ENCODE results near the gene CLEC17A. TPM values are rescaled to one million over a fixed set of nuclear protein-coding genes. Genes with fewer than 3 reads are reported as not detected.

Gene CLEC17A
- total and polyA plus RNA-seq, 5 donors from 2014 or later = 0.25 TPM; not detected in 4

GRCh38 chr19:14566712-14567077 lies 16.2 kb upstream of the CLEC17A start:
- Histone ChIP-seq H3K9me3 (ENCODE audit: control insufficient read depth in 2 of 2, low read length in 2 of 2) (no peaks in the 10 kb centered on the region), H3K4me3 (ENCODE audit: low read depth, low read length) (no peak overlapping the region), H3K4me1 (ENCODE audit: control insufficient read depth, insufficient read depth, low read length, poor library complexity, severe bottlenecking) (peaks cover 14% of the 10 kb centered on the region), H3K27me3 (ENCODE audit: control insufficient read depth, insufficient read depth, low read length) (no peaks in the 10 kb centered on the region), H3K27ac (ENCODE audit: insufficient read depth, low read length, poor library complexity, severe bottlenecking) (no peak overlapping the region), H3K36me3 (ENCODE audit: control insufficient read depth, insufficient read depth, low read length) (peaks cover 23% of the 10 kb centered on the region)
- Mint-ChIP-seq H3K9me3 (no peaks in the 10 kb centered on the region), H3K4me3 (peak overlapping the region in 1 of 4 donors; percentile 41), H3K27ac (no peak overlapping the region), H3K27me3 (no peaks in the 10 kb centered on the region), H3K36me3 (peaks cover 5% of the 10 kb centered on the region), H3K4me1 (peaks cover 2 to 42% (median 18%) of the 10 kb centered on the region in 4 donors)
- no peak for ATAC-seq (ENCODE audit: low read depth in 2 of 2)
- DNase-seq = no peak

- H3K27ac ChIP-seq (ENCODE audit: insufficient read depth, low read length, poor library complexity, severe bottlenecking) = no peak overlapping the region
- Mint-ChIP-seq H3K36me3 (peaks cover 7% of the 10 kb centered on the region), H3K9me3 (no peaks in the 10 kb centered on the region), H3K4me1 (peaks cover 6 to 46% (median 20%) of the 10 kb centered on the region in 4 donors), H3K4me3 (peak overlapping the region in 1 of 4 donors; percentile 41), H3K27me3 (no peaks in the 10 kb centered on the region), H3K27ac (peak overlapping the region in 1 of 3 donors; percentile 48)
- peaks cover 15% of the 10 kb centered on the region for H3K4me1 ChIP-seq (ENCODE audit: control insufficient read depth, insufficient read depth, low read length, poor library complexity, severe bottlenecking)
- ATAC-seq (ENCODE audit: low read depth in 2 of 2) (no peak), DNase-seq (no peak)
- H3K9me3 ChIP-seq (ENCODE audit: control insufficient read depth in 2 of 2, low read length in 2 of 2) = no peaks in the 10 kb centered on the region
- H3K27me3 ChIP-seq (ENCODE audit: control insufficient read depth, insufficient read depth, low read length) = no peaks in the 10 kb centered on the region
- H3K36me3 ChIP-seq (ENCODE audit: control insufficient read depth, insufficient read depth, low read length) = peaks cover 23% of the 10 kb centered on the region
- H3K4me3 ChIP-seq (ENCODE audit: low read depth, low read length) = no peak overlapping the region
Measured at GRCh38 chr19:14567079-14567478, 15.8 kb upstream of the CLEC17A start.

GRCh38 chr19:14570864-14571527 lies 11.9 kb upstream of the CLEC17A start:
- H3K27me3 Mint-ChIP-seq = no peaks in the 10 kb centered on the region
- peaks cover 13 to 51% (median 26%) of the 10 kb centered on the region in 4 donors for H3K4me1 Mint-ChIP-seq
- H3K9me3 Mint-ChIP-seq = peaks cover 0 to 2% (median 0%) of the 10 kb centered on the region in 7 donors
- H3K27me3 ChIP-seq (ENCODE audit: control insufficient read depth, insufficient read depth, low read length) = no peaks in the 10 kb centered on the region
- H3K27ac ChIP-seq (ENCODE audit: insufficient read depth, low read length, poor library complexity, severe bottlenecking) = peak overlapping the region; percentile 60
- peaks cover 4% of the 10 kb centered on the region for H3K36me3 Mint-ChIP-seq
- H3K4me3 Mint-ChIP-seq = peak overlapping the region; percentile 94 to 98 (median 96)
- H3K36me3 ChIP-seq (ENCODE audit: control insufficient read depth, insufficient read depth, low read length) = peaks cover 9% of the 10 kb centered on the region
- H3K9me3 ChIP-seq (ENCODE audit: control insufficient read depth in 2 of 2, low read length in 2 of 2) = no peaks in the 10 kb centered on the region
- no peak for ATAC-seq (ENCODE audit: low read depth in 2 of 2)
- peak overlapping the region; percentile 93 to 94 (median 94) for H3K27ac Mint-ChIP-seq
- H3K4me1 ChIP-seq (ENCODE audit: control insufficient read depth, insufficient read depth, low read length, poor library complexity, severe bottlenecking) = peaks cover 24% of the 10 kb centered on the region
- H3K4me3 ChIP-seq (ENCODE audit: low read depth, low read length) = peak overlapping the region; percentile 80
- DNase-seq = no peak

GRCh38 chr19:14571695-14572490 lies 11.0 kb upstream of the CLEC17A start, which contains the start of gene NDUFB7:
Gene NDUFB7, minus strand, starts transcription at chr19:14572066. Its CDS starts 66 bp downstream, at chr19:14572000.
- peak; percentile 94 to 96 for ATAC-seq (ENCODE audit: low read depth in 2 of 2)
- H3K4me3 ChIP-seq (ENCODE audit: low read depth, low read length) = peak within 1 kb of the TSS; percentile 80
- H3K27ac ChIP-seq (ENCODE audit: insufficient read depth, low read length, poor library complexity, severe bottlenecking) = peak within 1 kb of the TSS; percentile 60
- no peaks in the 10 kb centered on the region for H3K9me3 ChIP-seq (ENCODE audit: control insufficient read depth in 2 of 2, low read length in 2 of 2)
- DNase-seq = peak; percentile 84 to 95 (median 90)
- H3K27me3 Mint-ChIP-seq = no peaks in the 10 kb centered on the region
- peaks cover 8% of the 10 kb centered on the region for H3K36me3 ChIP-seq (ENCODE audit: control insufficient read depth, insufficient read depth, low read length)
- peak within 1 kb of the TSS; percentile 94 to 98 (median 96) for H3K4me3 Mint-ChIP-seq
- H3K4me1 ChIP-seq (ENCODE audit: control insufficient read depth, insufficient read depth, low read length, poor library complexity, severe bottlenecking) = peaks cover 24% of the 10 kb centered on the region
- no peaks in the 10 kb centered on the region for H3K27me3 ChIP-seq (ENCODE audit: control insufficient read depth, insufficient read depth, low read length)
- H3K9me3 Mint-ChIP-seq = peaks cover 0 to 2% (median 0%) of the 10 kb centered on the region in 7 donors
- peaks cover 13 to 49% (median 26%) of the 10 kb centered on the region in 4 donors for H3K4me1 Mint-ChIP-seq
- H3K36me3 Mint-ChIP-seq = peaks cover 4% of the 10 kb centered on the region
- peak within 1 kb of the TSS; percentile 93 to 94 (median 94) for H3K27ac Mint-ChIP-seq

- Histone ChIP-seq H3K4me3 (ENCODE audit: low read depth, low read length) (no peak overlapping the region), H3K4me1 (ENCODE audit: control insufficient read depth, insufficient read depth, low read length, poor library complexity, severe bottlenecking) (peaks cover 22% of the 10 kb centered on the region), H3K27me3 (ENCODE audit: control insufficient read depth, insufficient read depth, low read length) (no peaks in the 10 kb centered on the region), H3K9me3 (ENCODE audit: control insufficient read depth in 2 of 2, low read length in 2 of 2) (no peaks in the 10 kb centered on the region), H3K27ac (ENCODE audit: insufficient read depth, low read length, poor library complexity, severe bottlenecking) (no peak overlapping the region), H3K36me3 (ENCODE audit: control insufficient read depth, insufficient read depth, low read length) (no peaks in the 10 kb centered on the region)
- Mint-ChIP-seq H3K9me3 (peaks cover 0 to 2% (median 0%) of the 10 kb centered on the region in 7 donors), H3K27ac (peak overlapping the region in 1 of 3 donors; percentile 44), H3K4me1 (peaks cover 7 to 24% (median 15%) of the 10 kb centered on the region in 4 donors), H3K4me3 (peak overlapping the region in 1 of 4 donors; percentile 15), H3K27me3 (no peaks in the 10 kb centered on the region), H3K36me3 (peaks cover 4% of the 10 kb centered on the region)
- ATAC-seq (ENCODE audit: low read depth in 2 of 2) (no peak), DNase-seq (no peak)
Measured at GRCh38 chr19:14575428-14575980, 7.4 kb upstream of the CLEC17A start.

- Histone ChIP-seq H3K27ac (ENCODE audit: insufficient read depth, low read length, poor library complexity, severe bottlenecking) (no peak overlapping the region), H3K4me1 (ENCODE audit: control insufficient read depth, insufficient read depth, low read length, poor library complexity, severe bottlenecking) (peaks cover 14% of the 10 kb centered on the region), H3K36me3 (ENCODE audit: control insufficient read depth, insufficient read depth, low read length) (no peaks in the 10 kb centered on the region), H3K9me3 (ENCODE audit: control insufficient read depth in 2 of 2, low read length in 2 of 2) (no peaks in the 10 kb centered on the region), H3K27me3 (ENCODE audit: control insufficient read depth, insufficient read depth, low read length) (no peaks in the 10 kb centered on the region), H3K4me3 (ENCODE audit: low read depth, low read length) (no peak overlapping the region)
- Mint-ChIP-seq H3K9me3 (peaks cover 0 to 2% (median 0%) of the 10 kb centered on the region in 7 donors), H3K36me3 (peaks cover 4% of the 10 kb centered on the region), H3K4me1 (peaks cover 5 to 17% (median 15%) of the 10 kb centered on the region in 4 donors), H3K27me3 (no peaks in the 10 kb centered on the region), H3K27ac (no peak overlapping the region), H3K4me3 (no peak overlapping the region)
- ATAC-seq (ENCODE audit: low read depth in 2 of 2) (no peak), DNase-seq (no peak)
Measured at GRCh38 chr19:14576363-14576762, 6.5 kb upstream of the CLEC17A start.

- Histone ChIP-seq H3K27ac (ENCODE audit: insufficient read depth, low read length, poor library complexity, severe bottlenecking) (no peak overlapping the region), H3K4me1 (ENCODE audit: control insufficient read depth, insufficient read depth, low read length, poor library complexity, severe bottlenecking) (peaks cover 7% of the 10 kb centered on the region), H3K27me3 (ENCODE audit: control insufficient read depth, insufficient read depth, low read length) (no peaks in the 10 kb centered on the region), H3K9me3 (ENCODE audit: control insufficient read depth in 2 of 2, low read length in 2 of 2) (no peaks in the 10 kb centered on the region), H3K4me3 (ENCODE audit: low read depth, low read length) (no peak overlapping the region), H3K36me3 (ENCODE audit: control insufficient read depth, insufficient read depth, low read length) (no peaks in the 10 kb centered on the region)
- Mint-ChIP-seq H3K4me3 (no peak overlapping the region), H3K27me3 (no peaks in the 10 kb centered on the region), H3K4me1 (peaks cover 5 to 10% (median 6%) of the 10 kb centered on the region in 4 donors), H3K9me3 (peaks cover 0 to 2% (median 0%) of the 10 kb centered on the region in 7 donors), H3K27ac (peak overlapping the region in 1 of 3 donors; percentile 92), H3K36me3 (no peaks in the 10 kb centered on the region)
- ATAC-seq (ENCODE audit: low read depth in 2 of 2) (no peak), DNase-seq (no peak)
Measured at GRCh38 chr19:14577264-14577663, 5.6 kb upstream of the CLEC17A start.
